GM23338 (cell line): ENCODE results near the gene SPOUT1. TPM values are rescaled to one million over a fixed set of nuclear protein-coding genes. Genes with fewer than 3 reads are reported as not detected.

Experiments used
- CREB1 ChIP-seq: fragments of 250-450 bp; sonication (Bioruptor Pico); IDR thresholded peaks from 2 replicates; pipeline ENCODE4 v1.5.0; 2020; ENCODE audit warnings: low read depth, mild to moderate bottlenecking, moderate library complexity
- EZH2 ChIP-seq: fragments of 200-600 bp; sonication (generic); IDR thresholded peaks from one replicate; pipeline ENCODE4 v1.8.0; 2017; ENCODE audit warnings: antibody characterized with exemption, mild to moderate bottlenecking, low read depth; ENCODE audit not compliant: unreplicated experiment
- NANOG ChIP-seq: IDR thresholded peaks from 2 replicates; pipeline ENCODE4 v1.6.1; 2016; ENCODE audit warnings: antibody characterized with exemption, borderline replicate concordance
- ZNF114 ChIP-seq: fragments of 250-450 bp; sonication (Bioruptor Pico); IDR thresholded peaks from 2 replicates; pipeline ENCODE4 v1.5.0; 2020; ENCODE audit warnings: mild to moderate bottlenecking, moderate library complexity
- ZNF462 ChIP-seq: fragments of 250-450 bp; sonication (Bioruptor Pico); IDR thresholded peaks from 2 replicates; pipeline ENCODE4 v1.5.0; 2020; ENCODE audit warnings: mild to moderate bottlenecking, moderate library complexity
- polyA plus RNA-seq: library from polyadenylated mRNA; unstranded; fragments of >200 nt; fragmentation: Nextera tagmentation; extraction: Ambion mirVana; gene quantifications from 2 replicates; pipeline ENCODE4 v1.2.1, GENCODE V29; 2016
- total RNA-seq: library from RNA; depleted of rRNA; stranded (reverse); fragments of >200 nt; shearing (Covaris generic); gene quantifications from 2 replicates; pipeline ENCODE4 v1.2.3, GENCODE V29; 2014; rRNA removed
- TF ChIP-seq, protein P1 (sequence below): IDR thresholded peaks from one replicate; pipeline ENCODE4 v1.6.1; 2018; ENCODE audit warnings: antibody characterized with exemption; ENCODE audit not compliant: unreplicated experiment

Gene SPOUT1
- total and polyA plus RNA-seq, 2 experiments from 2014 or later, result 28.5 to 50.9 TPM

DNA sequence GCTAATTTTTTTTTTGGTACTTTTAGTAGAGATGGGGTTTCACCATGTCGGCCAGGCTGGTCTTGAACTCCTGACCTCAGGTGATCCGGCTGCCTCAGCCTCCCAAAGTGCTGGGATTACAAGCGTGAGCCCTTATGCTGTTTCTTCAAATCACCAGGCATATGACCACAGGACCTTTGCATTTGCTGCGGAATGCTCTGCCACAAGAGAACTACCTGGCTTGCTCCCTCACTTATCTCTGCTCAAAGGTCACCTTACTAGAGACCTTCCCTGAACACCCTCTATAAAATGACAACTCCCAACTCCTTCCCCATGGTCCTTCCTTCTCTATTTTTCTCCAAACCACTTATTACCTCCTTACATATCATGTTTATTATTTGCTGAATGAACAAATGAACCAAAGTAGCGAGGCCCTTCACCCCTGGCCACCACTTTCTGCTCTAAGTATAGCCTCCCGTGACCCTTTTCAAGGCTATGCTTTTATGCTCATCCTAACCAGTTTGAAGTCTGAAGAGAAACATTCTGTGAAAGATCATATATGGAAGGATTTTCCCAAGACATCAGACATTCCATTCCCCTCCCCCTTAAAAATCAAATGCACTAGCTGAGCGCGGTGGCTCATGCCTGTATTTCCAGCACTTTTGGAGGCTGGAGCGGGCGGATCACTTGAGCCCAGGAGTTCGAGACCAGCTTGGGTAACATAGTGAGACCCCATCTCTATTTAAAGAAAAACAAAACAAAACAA lies 59.1 kb downstream of the SPOUT1 start (continued):
- TF ChIP-seq ZNF462 (CRISPR knock-in tag) (no peak), EZH2 (no peak), NANOG (no peak), CREB1 (CRISPR knock-in tag) (no peak), ZNF114 (no peak)
- TF ChIP-seq, protein P1, sequence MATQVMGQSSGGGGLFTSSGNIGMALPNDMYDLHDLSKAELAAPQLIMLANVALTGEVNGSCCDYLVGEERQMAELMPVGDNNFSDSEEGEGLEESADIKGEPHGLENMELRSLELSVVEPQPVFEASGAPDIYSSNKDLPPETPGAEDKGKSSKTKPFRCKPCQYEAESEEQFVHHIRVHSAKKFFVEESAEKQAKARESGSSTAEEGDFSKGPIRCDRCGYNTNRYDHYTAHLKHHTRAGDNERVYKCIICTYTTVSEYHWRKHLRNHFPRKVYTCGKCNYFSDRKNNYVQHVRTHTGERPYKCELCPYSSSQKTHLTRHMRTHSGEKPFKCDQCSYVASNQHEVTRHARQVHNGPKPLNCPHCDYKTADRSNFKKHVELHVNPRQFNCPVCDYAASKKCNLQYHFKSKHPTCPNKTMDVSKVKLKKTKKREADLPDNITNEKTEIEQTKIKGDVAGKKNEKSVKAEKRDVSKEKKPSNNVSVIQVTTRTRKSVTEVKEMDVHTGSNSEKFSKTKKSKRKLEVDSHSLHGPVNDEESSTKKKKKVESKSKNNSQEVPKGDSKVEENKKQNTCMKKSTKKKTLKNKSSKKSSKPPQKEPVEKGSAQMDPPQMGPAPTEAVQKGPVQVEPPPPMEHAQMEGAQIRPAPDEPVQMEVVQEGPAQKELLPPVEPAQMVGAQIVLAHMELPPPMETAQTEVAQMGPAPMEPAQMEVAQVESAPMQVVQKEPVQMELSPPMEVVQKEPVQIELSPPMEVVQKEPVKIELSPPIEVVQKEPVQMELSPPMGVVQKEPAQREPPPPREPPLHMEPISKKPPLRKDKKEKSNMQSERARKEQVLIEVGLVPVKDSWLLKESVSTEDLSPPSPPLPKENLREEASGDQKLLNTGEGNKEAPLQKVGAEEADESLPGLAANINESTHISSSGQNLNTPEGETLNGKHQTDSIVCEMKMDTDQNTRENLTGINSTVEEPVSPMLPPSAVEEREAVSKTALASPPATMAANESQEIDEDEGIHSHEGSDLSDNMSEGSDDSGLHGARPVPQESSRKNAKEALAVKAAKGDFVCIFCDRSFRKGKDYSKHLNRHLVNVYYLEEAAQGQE, result no peak

Other genes with a start within 250 kb of the SPOUT1 start
- gene DYNC2I2, start 172.9 kb downstream of the SPOUT1 start, total RNA-seq, result 68.4 and 78.3 TPM in 2 replicates
- 48.7 and 51.5 TPM in 2 replicates for gene DYNC2I2, start 172.9 kb downstream of the SPOUT1 start, polyA plus RNA-seq
- gene SET, start 140.6 kb downstream of the SPOUT1 start, total RNA-seq, result 949 and 964 TPM in 2 replicates
- 1,113 and 1,261 TPM in 2 replicates for gene SET, start 140.6 kb downstream of the SPOUT1 start, polyA plus RNA-seq
- 16.3 and 17.7 TPM in 2 replicates for gene PKN3, start 127.3 kb downstream of the SPOUT1 start, total RNA-seq
- gene PKN3, start 127.3 kb downstream of the SPOUT1 start, polyA plus RNA-seq, result 6.2 and 6.7 TPM in 2 replicates
- gene ZDHHC12, start 105.7 kb downstream of the SPOUT1 start, total RNA-seq, result 54.1 and 57.9 TPM in 2 replicates
- gene ZDHHC12, start 105.7 kb downstream of the SPOUT1 start, polyA plus RNA-seq, result 47.5 and 50.3 TPM in 2 replicates
- gene ZER1, start 57.9 kb downstream of the SPOUT1 start, total RNA-seq, result 14.4 and 23.9 TPM in 2 replicates
- 6.5 and 7.0 TPM in 2 replicates for gene ZER1, start 57.9 kb downstream of the SPOUT1 start, polyA plus RNA-seq
- 19.1 and 19.4 TPM in 2 replicates for gene TBC1D13, start 42.5 kb downstream of the SPOUT1 start, total RNA-seq
- gene TBC1D13, start 42.5 kb downstream of the SPOUT1 start, polyA plus RNA-seq, result 7.8 and 8.3 TPM in 2 replicates
- 14.6 and 23.5 TPM in 2 replicates for gene ENDOG, start 11.3 kb downstream of the SPOUT1 start, total RNA-seq
- gene ENDOG, start 11.3 kb downstream of the SPOUT1 start, polyA plus RNA-seq, result 15.1 and 19.2 TPM in 2 replicates
- 29.8 and 34.0 TPM in 2 replicates for gene KYAT1, start 52.2 kb upstream of the SPOUT1 start, total RNA-seq
- gene KYAT1, start 52.2 kb upstream of the SPOUT1 start, polyA plus RNA-seq, result 23.0 and 26.1 TPM in 2 replicates
- 75.7 and 80.5 TPM in 2 replicates for gene LRRC8A, start 52.3 kb upstream of the SPOUT1 start, total RNA-seq
- gene LRRC8A, start 52.3 kb upstream of the SPOUT1 start, polyA plus RNA-seq, result 35.3 and 37.3 TPM in 2 replicates
- gene PHYHD1, start 91.2 kb upstream of the SPOUT1 start, total RNA-seq, result 4.1 and 10.4 TPM in 2 replicates
- 16.8 and 23.4 TPM in 2 replicates for gene PHYHD1, start 91.2 kb upstream of the SPOUT1 start, polyA plus RNA-seq
- 20.2 and 21.3 TPM in 2 replicates for gene DOLK, start 117.8 kb upstream of the SPOUT1 start, total RNA-seq
- gene DOLK, start 117.8 kb upstream of the SPOUT1 start, polyA plus RNA-seq, result 9.8 and 10.3 TPM in 2 replicates
- gene NUP188, start 117.9 kb upstream of the SPOUT1 start, total RNA-seq, result 107 and 117 TPM in 2 replicates
- 25.5 and 28.4 TPM in 2 replicates for gene NUP188, start 117.9 kb upstream of the SPOUT1 start, polyA plus RNA-seq
- 64.3 and 68.0 TPM in 2 replicates for gene SH3GLB2, start 198.5 kb upstream of the SPOUT1 start, total RNA-seq
- 21.9 and 22.8 TPM in 2 replicates for gene SH3GLB2, start 198.5 kb upstream of the SPOUT1 start, polyA plus RNA-seq
- gene MIGA2, start 206.8 kb upstream of the SPOUT1 start, total RNA-seq, result 37.1 and 47.8 TPM in 2 replicates
- 15.3 and 19.3 TPM in 2 replicates for gene MIGA2, start 206.8 kb upstream of the SPOUT1 start, polyA plus RNA-seq